A549 (cell line): ENCODE measurements around the gene GRID1.

Source experiments
- CEBPB ChIP-seq, 2 experiments: fragments of >200 bp in 1 of 2; sonication (Bioruptor Twin) in 1 of 2; formaldehyde crosslinking in 1 of 2; IDR thresholded peaks; 2 replicates each; pipeline ENCODE4 v1.6.1; 2012 to 2016
- CTCF ChIP-seq: fragments of >200 bp; sonication (Bioruptor Twin); formaldehyde crosslinking; IDR thresholded peaks from 3 replicates; pipeline ENCODE4 v1.5.1; 2016
- TF ChIP-seq, protein P1 (sequence below): fragments of 450-650 bp; IDR thresholded peaks from 2 replicates; pipeline ENCODE4 v1.6.1; 2014; ENCODE audit warnings: antibody characterized with exemption
- TF ChIP-seq, protein P2 (sequence below): fragments of >200 bp; sonication (Bioruptor Twin); formaldehyde crosslinking; IDR thresholded peaks from 3 replicates; pipeline ENCODE4 v1.6.1; 2016

GRCh38 chr10:86193841-86194240, 172.8 kb downstream of the GRID1 start:
- TF ChIP-seq CEBPB (IDR thresholded peaks at IDR 0.05) = no peak
- no peak for TF ChIP-seq CTCF
- TF ChIP-seq, protein P1, sequence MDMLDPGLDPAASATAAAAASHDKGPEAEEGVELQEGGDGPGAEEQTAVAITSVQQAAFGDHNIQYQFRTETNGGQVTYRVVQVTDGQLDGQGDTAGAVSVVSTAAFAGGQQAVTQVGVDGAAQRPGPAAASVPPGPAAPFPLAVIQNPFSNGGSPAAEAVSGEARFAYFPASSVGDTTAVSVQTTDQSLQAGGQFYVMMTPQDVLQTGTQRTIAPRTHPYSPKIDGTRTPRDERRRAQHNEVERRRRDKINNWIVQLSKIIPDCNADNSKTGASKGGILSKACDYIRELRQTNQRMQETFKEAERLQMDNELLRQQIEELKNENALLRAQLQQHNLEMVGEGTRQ = no peak
- TF ChIP-seq, protein P2, sequence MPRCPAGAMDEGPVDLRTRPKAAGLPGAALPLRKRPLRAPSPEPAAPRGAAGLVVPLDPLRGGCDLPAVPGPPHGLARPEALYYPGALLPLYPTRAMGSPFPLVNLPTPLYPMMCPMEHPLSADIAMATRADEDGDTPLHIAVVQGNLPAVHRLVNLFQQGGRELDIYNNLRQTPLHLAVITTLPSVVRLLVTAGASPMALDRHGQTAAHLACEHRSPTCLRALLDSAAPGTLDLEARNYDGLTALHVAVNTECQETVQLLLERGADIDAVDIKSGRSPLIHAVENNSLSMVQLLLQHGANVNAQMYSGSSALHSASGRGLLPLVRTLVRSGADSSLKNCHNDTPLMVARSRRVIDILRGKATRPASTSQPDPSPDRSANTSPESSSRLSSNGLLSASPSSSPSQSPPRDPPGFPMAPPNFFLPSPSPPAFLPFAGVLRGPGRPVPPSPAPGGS = no peak
